A549 (cell line): ENCODE data around the gene PHF21A.

Experiments used
- CTCF ChIP-seq: fragments of >200 bp; sonication (Bioruptor Twin); formaldehyde crosslinking; IDR thresholded peaks from 3 replicates; pipeline ENCODE4 v1.5.1; 2016
- HOXA7 ChIP-seq: fragments of 250-450 bp; sonication (Bioruptor Pico); IDR thresholded peaks from 2 replicates; pipeline ENCODE4 v1.5.0; 2020; ENCODE audit warnings: mild to moderate bottlenecking, moderate library complexity

DNA sequence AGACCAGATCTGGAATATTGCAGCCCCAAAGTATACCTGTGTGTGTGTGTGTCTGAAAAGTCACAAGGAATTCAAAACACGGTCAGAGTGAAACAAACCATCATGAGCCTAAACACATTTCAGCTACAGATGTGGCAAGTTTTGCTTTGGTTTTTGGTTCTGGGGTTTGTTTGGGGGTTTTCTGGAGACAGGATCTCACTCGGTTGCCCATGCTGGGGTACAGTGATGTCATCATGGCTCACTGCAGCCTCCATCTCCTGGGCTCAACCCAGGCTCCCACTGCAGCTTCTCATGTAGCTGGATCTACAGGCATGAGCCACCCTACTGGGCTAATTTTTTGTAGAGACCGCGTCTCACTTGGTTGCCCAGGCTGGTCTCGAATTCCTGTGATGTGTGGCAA is 41.4 kb upstream of the PHF21A start:
- TF ChIP-seq CTCF = no peak
- TF ChIP-seq HOXA7 (CRISPR knock-in tag) = no peak
